Sciatic nerve (tissue), 2 donors: ENCODE measurements around the gene FBXW5. TPM values are rescaled to one million over a fixed set of nuclear protein-coding genes. Genes with fewer than 3 reads are reported as not detected.

Source experiments
- ATAC-seq: fragments of 200-7000 bp; cut with Tn5 transposase; one replicate; pipeline ENCODE4 v1.9.1; 2020; ENCODE audit warnings: mild to moderate bottlenecking, moderate library complexity
- DNase-seq: peaks from one replicate; pipeline ENCODE4 v3.0.0-alpha.2; 2020; ENCODE audit warnings: low spot score
- intact Hi-C: fragments of 100-400 bp; cut with DNase I; formaldehyde crosslinking; loops from one replicate; pipeline ENCODE4 v1.14.2; 2022
- total RNA-seq: library from RNA; stranded (reverse); fragmentation: NEBNext Ultra II Directional; extraction: Animal tissue kit (Norgen Biotek cat#: 25700); gene quantifications from one replicate; pipeline ENCODE4 v1.2.1, GENCODE V29; 2021
- donor health status: DM: no; HTN: no; CAD: no.
- donor health status: DM: no; HTN: no; CAD: no.

The FBXW5 gene
- total RNA-seq, 1 donor from 2014 or later, result 59.9 TPM

DNA sequence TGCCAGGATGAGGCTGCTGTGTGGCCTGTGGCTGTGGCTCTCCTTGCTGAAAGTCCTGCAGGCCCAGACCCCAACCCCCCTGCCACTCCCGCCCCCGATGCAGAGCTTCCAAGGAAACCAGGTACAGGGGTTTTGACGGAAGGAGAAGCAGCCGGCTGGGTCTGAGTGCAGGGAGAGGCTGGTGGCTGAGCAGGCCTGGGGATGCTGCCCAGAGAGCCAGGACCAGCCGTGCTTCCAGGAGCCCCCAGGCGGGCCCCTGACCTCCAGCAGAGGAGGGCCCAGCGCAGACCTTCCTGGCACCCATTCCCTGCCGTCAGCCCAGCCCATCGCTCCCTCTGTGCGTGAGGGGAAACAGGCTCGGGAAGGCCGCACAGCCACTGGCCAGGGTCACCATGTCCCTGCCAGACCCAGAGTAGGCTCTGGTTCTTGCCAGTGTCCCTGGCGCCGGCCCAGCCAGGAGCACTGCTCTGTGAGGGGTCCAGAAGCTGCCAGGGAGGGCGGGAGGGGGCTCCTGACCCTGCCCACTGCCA lies 7.8 kb upstream of the FBXW5 start:
- intact Hi-C loops, result no loop called here
- no peak for DNase-seq
- no peak for ATAC-seq

DNA sequence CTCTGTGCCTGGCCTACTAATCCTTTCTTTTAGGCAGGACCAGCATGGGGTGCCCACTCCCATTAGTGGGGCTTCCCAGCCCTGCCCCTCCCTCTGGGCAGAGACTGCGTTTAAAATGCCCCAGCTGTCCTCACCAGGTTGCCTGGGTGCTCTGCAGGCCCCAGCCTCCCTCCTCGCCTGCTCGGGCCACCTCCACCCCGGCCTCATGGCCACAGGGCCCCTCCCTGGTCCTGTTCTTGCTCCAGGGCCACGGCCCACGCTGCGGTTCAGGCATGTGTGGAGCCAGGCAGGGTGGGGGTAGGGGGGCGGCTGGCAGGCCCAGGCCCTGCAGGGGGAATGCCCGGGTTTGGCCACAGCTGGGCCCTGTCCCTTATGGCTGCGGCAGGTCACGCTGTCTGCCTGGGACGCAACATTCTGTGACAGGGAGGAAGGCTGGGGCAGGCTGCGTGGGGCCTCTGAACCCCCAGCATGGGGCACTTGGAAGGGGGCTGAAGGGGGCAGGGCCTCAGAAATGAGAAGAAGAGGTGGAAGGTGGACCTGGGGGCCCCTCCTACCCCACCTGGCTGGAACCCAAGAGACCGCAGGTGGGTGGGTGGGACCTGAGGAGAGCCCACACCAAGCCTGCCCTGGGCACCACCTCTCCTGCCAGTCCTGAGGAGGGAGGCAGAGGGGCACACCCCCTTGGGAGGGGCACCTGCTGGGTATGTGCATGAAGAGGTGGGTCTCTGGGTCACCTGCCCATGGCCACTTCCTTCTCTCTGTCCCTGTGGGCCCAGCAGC lies 7.2 kb upstream of the FBXW5 start, which contains the start of gene LCN12:
Gene LCN12, plus strand, starts transcription at position 733 of the 780 bp plus-strand sequence. CDS start 55 bp downstream, outside the sequence.
- intact Hi-C loops, result no loop called here
- ATAC-seq (no peak), DNase-seq (no peak)

DNA sequence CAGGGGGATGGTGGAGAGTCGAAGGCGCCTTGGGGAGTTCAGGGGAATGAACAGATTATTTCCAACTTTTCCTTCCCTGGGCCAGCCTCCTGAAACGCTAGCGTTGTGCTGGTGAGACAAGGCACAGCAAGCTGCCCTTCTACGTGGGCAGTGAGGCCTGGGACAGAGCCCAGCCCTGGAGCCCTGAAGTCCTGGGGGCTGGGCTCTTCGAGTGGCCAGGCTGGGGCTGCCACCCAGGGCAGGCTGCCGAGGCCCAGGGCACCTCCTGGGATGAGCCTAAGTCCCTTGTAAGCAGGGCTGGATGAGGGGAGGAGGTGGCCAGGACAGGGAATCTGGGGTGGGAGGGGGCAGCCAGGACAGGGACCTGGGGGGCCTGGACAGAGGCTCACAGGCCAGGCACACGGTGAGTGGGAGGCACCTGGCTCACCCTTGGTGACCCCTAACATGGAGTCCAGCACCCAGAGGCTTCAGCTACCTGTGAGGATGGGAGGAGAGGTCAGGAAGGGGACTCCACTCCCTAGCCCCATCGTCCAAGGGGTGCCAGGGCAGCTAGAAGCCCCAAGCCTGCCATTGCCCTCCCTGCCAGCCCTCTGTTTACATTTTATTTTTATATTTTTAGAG lies 6.2 kb upstream of the FBXW5 start:
- intact Hi-C loops, result no loop called here
- peak; percentile 31 for ATAC-seq
- no peak for DNase-seq

DNA sequence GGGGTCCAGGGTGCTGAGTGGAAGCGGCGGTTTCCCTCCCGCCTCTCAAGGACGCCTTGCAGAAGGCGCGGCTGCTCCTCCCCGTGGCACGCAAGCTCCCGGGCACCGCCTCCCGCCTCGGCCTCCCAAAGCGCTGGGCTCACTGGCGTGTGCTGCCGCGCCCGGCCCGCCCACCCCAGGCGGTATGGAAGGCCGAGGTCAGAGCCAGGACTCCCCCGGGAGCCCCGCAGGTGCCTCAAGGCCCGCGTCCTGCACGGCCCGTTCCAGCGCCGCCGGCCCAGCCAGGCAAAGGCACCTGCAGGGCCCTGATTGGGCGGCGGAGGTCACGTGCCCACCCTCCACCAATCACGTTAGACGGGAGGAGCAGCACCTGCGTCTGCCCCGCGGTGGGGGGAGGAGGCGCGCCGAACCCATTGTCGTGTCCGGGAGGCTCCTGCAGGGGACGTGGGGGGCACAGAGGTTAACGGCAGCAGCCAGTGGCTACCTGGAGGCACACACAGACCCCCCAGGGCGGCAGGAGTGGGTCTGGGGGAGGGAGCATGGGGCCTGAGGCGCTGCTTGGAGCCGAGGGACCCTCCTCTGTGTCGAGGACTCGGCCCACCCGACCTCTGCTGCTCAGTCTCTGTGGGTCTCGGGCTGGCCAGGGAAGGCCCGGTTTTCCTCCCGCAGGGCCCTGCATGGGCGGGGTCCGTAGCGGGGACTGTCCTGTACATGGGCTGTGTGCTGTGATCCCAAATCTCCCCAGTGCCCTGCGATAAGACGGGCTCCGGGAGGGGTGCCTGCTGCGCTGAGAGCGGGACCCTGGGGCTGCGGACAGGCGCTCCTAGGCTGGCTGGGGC lies 5.5 kb upstream of the FBXW5 start:
- ATAC-seq (peak; percentile 85), DNase-seq (peak; percentile 97)
- intact Hi-C loops, result loop anchor here (5.0 kb wide), 1 partner anchor 87 kb away; no protein-coding TSS in a partner anchor

DNA sequence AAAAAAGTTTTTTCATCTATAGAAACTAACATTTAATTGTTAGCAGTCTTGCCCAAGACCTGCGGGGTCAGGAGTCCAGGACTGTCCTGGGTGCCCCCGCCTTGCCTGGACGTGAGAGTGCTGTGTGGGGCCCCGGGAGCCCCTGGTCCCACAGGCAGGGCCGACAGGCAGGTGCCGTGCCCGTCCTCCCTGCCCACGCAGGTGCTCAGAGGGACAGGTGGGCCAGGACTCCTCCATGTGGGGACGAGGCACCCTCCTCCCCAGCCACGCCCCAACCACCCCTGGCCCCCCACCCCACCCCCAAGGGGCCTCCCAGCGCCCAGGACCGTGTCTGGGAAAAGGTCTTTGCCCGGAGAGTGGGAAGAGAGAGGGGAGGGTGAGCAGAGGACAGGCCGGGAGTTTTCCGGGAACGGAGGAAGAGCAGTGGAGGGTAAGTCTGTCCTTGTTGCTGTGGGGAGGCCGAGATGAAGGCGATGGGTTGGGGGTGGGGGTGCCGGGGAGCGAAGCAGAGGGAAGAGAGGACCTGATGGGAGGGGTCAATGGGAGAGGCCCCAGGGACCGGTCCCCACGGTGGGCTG lies 4.8 kb upstream of the FBXW5 start:
- DNase-seq, result no peak
- intact Hi-C loops, result loop anchor here (5.0 kb wide), 1 partner anchor 88 kb away; no protein-coding TSS in a partner anchor
- no peak for ATAC-seq

DNA sequence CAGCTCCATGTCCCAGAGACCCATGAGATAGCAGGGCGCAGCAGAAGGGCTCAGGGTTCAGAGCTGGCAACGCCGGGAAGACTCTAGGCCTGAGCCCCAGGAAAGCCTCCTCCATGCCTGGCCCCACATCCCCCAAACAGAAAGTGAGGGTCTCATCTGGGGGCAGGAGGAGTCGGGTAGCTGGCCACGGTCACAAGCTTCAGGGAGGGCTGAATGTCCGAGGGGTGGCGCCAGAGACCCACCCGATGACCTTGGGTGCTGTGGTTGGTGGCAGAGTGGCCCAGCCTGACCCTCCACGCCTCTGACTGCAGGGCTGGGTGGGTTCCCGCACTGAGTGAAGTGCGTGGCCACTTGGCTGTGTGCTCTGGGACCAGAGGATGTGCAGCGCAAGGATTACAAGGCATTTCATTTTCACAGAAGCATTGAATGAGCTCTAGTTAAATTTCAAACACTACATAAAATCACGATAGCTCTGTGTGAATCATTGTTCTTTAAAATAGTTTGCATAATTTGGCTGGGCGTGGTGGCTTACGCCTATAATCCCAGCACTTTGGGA lies 3.5 kb upstream of the FBXW5 start:
- peak; percentile 36 for ATAC-seq
- no peak for DNase-seq
- intact Hi-C loops, result loop anchor here (5.0 kb wide), 1 partner anchor 89 kb away; no protein-coding TSS in a partner anchor

DNA sequence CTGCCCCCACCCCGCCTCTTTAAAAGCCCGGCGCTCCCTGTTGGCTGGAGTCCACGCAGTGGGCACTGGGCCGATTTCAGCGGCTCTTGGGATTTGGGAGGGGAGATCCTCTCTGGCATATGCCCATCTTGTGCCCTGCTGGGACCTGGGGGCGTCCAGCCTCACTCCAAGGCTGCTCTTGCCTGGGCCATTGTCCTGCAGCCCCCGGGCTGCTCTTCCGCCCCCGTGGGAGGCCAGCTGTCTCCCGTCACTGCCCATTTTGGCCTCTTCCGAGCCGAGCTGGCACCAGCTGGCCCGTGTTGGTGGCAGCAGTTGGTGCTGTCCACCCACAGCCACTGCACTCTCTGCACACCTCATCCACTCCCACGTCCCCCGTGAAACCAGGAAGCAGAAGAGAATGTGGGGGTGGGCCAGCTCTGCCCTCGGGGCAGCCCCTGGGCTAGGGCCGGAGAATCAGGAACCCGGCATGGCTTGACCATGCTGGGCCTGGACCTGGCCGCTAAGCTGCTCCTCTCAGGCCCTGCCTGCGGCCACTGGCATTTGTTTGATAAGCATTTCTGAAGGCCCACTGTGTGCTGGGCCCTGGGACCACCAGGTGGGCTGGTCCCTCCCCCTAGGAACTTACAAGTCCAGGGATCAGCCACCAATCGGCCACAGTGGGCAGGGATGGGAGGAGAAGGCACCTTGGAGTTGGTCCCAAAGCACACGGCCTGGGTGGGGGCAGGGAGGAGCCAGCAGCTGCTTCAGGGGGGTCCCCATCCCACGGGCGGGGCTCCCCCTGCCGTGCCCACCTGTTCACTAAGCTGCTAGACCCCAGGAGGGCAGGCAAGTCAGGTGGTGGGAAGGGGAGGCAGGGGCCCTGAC lies 2.7 kb upstream of the FBXW5 start:
- intact Hi-C loops, result loop anchor here (5.0 kb wide), 1 partner anchor 90 kb away; no protein-coding TSS in a partner anchor
- ATAC-seq (no peak), DNase-seq (no peak)

DNA sequence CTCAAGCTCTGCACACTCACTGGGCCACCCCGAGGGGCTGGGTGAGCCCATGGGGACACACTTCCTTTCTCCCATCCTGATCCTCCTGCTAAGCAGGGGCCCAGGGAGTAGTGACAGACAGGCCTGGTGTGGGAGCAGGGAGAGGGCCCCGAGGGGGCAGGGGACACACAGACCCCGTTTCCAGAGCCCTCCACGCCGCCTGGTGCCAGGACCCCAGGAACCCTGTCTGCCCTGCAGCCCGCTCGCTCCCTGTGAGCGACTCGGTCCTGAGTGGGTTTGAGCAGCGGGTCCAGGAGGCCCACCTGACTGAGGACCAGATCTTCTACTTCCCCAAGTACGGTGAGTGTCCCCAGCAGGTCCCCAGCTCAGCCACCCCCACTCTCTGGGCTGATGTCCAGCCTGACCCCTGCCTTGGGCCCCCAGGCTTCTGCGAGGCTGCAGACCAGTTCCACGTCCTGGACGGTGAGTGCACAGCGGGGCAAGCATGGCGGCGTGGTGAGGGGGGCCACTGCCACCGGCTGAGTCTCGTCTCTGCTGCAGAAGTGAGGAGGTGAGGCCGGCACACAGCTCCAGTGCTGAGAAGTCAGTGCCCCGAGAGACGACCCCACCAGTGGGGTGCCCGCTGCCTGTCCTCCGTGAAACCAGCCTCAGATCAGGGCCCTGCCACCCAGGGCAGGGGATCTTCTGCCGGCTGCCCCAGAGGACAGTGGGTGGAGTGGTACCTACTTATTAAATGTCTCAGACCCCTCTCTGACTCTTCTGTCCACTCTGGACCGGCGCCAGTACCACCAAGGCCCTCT lies 1.9 kb upstream of the FBXW5 start:
- ATAC-seq, result no peak
- no peak for DNase-seq
- intact Hi-C loops, result loop anchor here (5.0 kb wide), 1 partner anchor 91 kb away; no protein-coding TSS in a partner anchor

DNA sequence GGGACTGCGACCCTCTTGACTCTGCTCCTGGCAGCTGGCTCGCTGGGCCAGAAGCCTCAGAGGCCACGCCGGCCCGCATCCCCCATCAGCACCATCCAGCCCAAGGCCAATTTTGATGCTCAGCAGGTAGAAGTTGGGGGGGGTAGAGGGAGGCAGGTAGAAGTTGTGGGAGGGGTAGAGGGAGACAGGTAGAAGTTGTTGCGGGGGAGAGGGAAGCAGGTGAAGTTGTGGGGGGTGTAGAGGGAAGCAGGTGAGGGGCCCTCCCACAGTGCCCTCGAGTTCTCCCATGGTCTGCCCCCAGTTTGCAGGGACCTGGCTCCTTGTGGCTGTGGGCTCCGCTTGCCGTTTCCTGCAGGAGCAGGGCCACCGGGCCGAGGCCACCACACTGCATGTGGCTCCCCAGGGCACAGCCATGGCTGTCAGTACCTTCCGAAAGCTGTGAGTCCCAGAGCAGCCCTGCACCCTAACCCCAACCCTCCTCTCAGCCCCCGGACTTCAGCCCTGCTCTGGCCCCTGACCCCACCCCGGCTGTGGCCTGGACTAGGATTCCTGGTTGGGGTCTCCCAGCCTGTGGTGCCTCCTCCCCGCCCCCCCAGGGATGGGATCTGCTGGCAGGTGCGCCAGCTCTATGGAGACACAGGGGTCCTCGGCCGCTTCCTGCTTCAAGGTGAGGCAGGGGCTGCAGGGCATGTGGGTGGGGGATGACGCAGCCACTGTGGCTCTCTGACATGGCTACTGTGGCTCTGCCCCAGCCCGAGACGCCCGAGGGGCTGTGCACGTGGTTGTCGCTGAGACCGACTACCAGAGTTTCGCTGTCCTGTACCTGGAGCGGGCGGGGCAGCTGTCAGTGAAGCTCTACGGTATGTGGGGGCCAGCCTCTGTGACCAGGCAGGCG lies 1.0 kb upstream of the FBXW5 start:
- intact Hi-C loops, result loop anchor here (5.0 kb wide), 1 partner anchor 92 kb away; no protein-coding TSS in a partner anchor
- ATAC-seq, result no peak

DNA sequence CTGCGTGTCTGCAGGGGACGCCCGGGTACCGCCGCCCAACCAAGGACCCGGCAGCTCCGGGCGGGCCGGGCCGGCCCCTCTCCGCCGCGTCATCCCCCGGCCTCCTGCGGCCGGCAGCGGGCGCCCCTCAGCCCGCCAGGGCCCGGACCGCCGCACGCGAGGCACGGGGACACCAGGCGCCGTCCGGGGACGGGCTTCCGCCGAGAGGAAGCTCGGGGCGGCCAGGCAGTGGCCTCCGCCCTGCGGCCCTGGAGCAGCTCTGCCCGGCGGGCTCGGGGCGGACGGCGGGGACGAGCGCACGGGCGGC lies 373 bp downstream of the FBXW5 start:
- intact Hi-C loops, result no loop called here
- ATAC-seq (no peak), DNase-seq (no peak)

More for the DNA sequence above, 1.0 kb upstream of the FBXW5 start:
- no peak for DNase-seq

DNA sequence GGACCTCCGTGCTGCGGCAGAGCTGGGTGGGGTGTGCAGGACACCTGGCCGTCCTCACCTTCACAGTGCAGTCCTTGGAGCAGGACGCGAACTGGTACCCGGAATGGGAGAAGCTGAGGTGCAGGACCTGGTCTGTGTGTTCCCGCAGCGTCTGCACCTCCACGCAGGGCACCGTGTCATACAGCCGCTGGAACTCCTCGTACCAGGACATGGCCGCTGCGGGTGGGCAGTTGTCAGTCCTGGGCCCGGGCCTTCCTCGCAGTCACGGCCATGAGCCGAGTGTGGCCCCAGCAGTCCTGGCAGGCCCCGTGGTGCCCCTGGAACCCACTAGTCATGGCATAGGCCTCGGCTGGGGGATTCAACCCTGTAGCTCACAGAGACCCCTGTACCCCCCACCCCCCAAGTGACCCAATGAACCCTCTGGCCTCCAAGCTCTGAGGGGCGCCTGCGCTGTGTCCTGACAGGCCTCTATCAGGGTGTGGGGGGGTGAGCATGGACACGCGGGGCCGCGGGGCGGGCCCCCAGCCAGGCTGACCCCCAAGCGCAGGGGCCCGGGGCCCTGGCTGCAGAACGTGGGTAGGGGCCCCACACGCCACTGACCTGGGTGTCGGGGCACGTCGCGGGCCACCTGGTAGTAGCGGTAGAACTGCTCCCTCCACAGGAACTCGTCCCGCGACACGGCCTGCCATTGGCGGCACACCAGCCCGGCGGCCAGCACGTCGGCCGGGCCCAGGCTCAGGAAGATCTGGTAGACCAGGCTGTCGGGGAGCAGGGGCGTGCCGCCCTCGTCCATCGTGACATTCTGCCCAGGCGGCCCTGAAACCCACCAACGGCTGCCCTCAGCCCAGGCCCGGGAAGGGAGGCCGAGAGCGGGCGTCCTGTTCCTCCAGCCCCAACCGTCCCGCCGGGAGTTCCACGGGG lies 987 bp downstream of the FBXW5 start:
- DNase-seq, result peak; percentile 74
- intact Hi-C loops, result no loop called here
- ATAC-seq, result no peak

DNA sequence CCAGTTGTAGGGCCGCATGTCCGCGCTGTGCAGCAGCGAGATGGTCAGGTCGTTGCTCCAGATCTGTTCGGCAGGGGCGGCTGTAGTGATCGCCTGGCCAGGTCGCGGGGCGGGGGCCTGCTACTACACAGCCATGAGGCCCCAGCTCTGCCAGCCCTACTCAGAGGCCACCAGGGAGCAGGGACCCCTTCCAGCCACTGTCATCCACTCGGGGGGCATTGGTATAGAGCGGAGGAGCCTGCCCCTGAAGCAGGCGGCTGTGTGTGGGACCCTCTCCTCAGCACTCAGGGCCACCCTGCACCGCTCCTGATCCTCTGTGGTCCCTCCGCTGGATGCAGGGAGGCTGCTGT lies 1.7 kb downstream of the FBXW5 start:
- peak; percentile 54 for DNase-seq
- ATAC-seq, result no peak
- intact Hi-C loops, result no loop called here

DNA sequence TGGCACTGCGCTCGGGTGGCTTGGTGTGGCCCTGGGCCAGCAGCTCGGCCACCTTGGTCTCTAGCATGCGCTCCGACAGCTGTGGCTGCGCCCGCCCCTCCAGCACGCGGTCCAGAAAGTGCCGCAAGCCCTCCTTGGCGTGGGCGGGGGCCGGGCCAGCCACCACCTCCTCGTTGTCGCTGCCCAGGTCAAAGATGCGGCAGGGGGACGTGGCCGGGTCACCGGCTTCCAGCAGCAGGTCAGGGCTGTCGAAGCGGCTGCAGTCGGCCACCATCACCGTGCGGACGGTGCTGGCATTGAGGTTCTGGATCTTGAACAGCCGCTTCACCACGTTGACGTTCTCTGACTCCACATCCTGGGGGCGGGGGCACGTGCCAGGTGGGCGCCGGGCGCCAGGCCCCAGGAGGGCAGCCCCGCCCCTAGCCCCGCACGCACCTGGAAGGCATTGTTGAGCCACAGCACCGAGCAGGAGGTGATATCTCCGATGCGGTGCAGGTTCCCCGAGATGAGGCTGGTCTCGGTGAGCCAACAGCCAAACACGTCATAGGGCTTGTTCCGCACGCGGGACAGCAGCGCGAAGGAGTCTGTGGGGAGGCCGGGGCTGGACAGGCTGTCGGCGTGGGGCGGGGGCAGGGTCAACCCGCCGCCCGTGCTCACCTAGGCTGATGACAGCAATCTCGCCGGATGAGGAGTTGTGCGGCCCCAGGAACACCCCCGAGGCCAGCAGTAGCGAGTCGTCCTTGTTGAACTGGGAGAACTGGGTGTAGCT lies 2.2 kb downstream of the FBXW5 start:
- ATAC-seq, result no peak
- intact Hi-C loops, result no loop called here
- peak; percentile 61 for DNase-seq
